ENCODE results near the gene SDCCAG8. TPM values are rescaled to one million over a fixed set of nuclear protein-coding genes. Genes with fewer than 3 reads are reported as not detected.

SDCCAG8 gene
- total RNA-seq, 1 experiment from 2014 or later = 14.0 TPM

GRCh38 chr1:243293941-243294722, 38.3 kb downstream of the SDCCAG8 start:
- ChIA-PET POLR2A (no interaction called here), CTCF (interaction anchor here (0.6 kb wide), 1 partner anchor 28 kb away, joined by 6 read pairs; no protein-coding TSS in a partner anchor)
- no peaks in the 10 kb centered on the region for H3K4me1 ChIP-seq (ENCODE audit: control insufficient read depth, insufficient read depth, low read length)
- no peaks in the 10 kb centered on the region for H3K9me3 ChIP-seq (ENCODE audit: control insufficient read depth, insufficient read depth, low read depth, low read length)
- no peak overlapping the region for H3K4me3 ChIP-seq (ENCODE audit: low read depth in 2 of 2, low read length in 2 of 2)
- H3K27me3 ChIP-seq (ENCODE audit: control insufficient read depth, insufficient read depth, low read length) = no peaks in the 10 kb centered on the region
- BruUV-seq (replicated peaks) = no TSS peak
- no peak overlapping the region for H3K27ac ChIP-seq (ENCODE audit: low read length)
- no peak for TF ChIP-seq TCF7L2 (IDR thresholded peaks at IDR 0.05; ENCODE audit: low read depth, low read length)
- in situ Hi-C loops (cut with HindIII; ENCODE audit: low pct_unique_long_range_greater_than_20kb, low sequenced_read_pairs) = no loop called here
- no peak for ATAC-seq
- no peaks in the 10 kb centered on the region for H3K36me3 ChIP-seq (ENCODE audit: control insufficient read depth, insufficient read depth, low read length)
- intact Hi-C loops (cut with micrococcal nuclease; ENCODE audit: unreplicated experiment) = no loop called here
- DNase-seq (ENCODE audit: low read depth, low spot score) = no peak

DNA sequence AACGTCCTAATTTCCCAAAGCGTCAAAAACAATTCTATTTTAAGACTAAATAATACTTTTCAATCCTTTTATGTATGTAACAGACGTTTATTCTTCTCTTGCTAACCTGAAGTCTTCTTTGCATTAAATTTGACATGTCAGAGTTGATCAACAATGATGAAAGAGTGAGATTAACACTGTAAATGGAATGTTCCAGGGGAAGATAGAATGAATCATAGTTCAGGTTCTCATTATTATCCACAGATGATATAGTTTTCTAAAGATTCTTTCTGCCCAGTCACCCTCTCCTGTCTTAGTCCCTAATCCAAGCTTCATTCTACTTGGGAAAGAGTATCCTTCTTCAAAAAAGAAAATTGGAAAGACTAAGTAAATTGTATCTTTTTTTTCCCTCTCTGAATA, 38.9 kb downstream of the SDCCAG8 start:
- DNase-seq (ENCODE audit: low read depth, low spot score) = no peak
- Histone ChIP-seq H3K9me3 (ENCODE audit: control insufficient read depth, insufficient read depth, low read depth, low read length) (no peaks in the 10 kb centered on the region), H3K27me3 (ENCODE audit: control insufficient read depth, insufficient read depth, low read length) (no peaks in the 10 kb centered on the region), H3K36me3 (ENCODE audit: control insufficient read depth, insufficient read depth, low read length) (no peaks in the 10 kb centered on the region), H3K4me3 (ENCODE audit: low read depth in 2 of 2, low read length in 2 of 2) (no peak overlapping the region), H3K27ac (ENCODE audit: low read length) (no peak overlapping the region), H3K4me1 (ENCODE audit: control insufficient read depth, insufficient read depth, low read length) (no peaks in the 10 kb centered on the region)
- ChIA-PET CTCF (interaction anchor here (0.6 kb wide), 1 partner anchor 29 kb away, joined by 6 read pairs; no protein-coding TSS in a partner anchor), POLR2A (no interaction called here)
- TF ChIP-seq TCF7L2 (IDR thresholded peaks at IDR 0.05; ENCODE audit: low read depth, low read length) (no peak), REST (IDR thresholded peaks at IDR 0.05; ENCODE audit: insufficient read depth in 1 of 2, low read depth in 2 of 2, low read length in 1 of 2) (no peak), POLR2AphosphoS5 (IDR thresholded peaks at IDR 0.05; ENCODE audit: low read depth, low read length) (no peak), SIN3A (IDR thresholded peaks at IDR 0.05; ENCODE audit: borderline replicate concordance, insufficient read depth, low read depth, low read length) (no peak)
- TF ChIP-seq, protein P1, sequence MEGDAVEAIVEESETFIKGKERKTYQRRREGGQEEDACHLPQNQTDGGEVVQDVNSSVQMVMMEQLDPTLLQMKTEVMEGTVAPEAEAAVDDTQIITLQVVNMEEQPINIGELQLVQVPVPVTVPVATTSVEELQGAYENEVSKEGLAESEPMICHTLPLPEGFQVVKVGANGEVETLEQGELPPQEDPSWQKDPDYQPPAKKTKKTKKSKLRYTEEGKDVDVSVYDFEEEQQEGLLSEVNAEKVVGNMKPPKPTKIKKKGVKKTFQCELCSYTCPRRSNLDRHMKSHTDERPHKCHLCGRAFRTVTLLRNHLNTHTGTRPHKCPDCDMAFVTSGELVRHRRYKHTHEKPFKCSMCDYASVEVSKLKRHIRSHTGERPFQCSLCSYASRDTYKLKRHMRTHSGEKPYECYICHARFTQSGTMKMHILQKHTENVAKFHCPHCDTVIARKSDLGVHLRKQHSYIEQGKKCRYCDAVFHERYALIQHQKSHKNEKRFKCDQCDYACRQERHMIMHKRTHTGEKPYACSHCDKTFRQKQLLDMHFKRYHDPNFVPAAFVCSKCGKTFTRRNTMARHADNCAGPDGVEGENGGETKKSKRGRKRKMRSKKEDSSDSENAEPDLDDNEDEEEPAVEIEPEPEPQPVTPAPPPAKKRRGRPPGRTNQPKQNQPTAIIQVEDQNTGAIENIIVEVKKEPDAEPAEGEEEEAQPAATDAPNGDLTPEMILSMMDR (IDR thresholded peaks at IDR 0.05) = no peak
- no TSS peak for BruUV-seq (replicated peaks)
- no peak for ATAC-seq
- in situ Hi-C loops (cut with HindIII; ENCODE audit: low pct_unique_long_range_greater_than_20kb, low sequenced_read_pairs) = no loop called here
- intact Hi-C loops (cut with micrococcal nuclease; ENCODE audit: unreplicated experiment) = no loop called here

DNA sequence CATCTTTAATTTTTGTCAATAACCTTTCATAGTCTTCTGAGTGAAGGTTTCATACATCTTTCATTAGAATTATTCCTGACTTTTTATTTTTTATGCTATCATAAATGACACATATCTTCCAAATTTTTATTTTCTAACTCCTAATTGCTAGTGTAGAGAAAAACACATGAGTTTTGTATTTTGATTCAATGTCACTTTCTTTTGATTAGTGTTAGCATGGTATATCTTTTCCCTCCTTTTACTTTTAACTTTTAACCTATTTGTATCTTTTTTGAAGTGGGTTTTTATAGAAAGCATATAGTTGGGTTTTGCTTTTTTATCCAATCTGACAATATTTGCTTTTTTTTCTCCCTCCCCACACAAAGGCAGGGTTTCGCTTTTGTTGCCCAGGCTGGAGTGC, 43.2 kb downstream of the SDCCAG8 start:
- intact Hi-C loops (cut with micrococcal nuclease; ENCODE audit: unreplicated experiment) = no loop called here

More for the DNA sequence above, 43.2 kb downstream of the SDCCAG8 start:
- ChIA-PET CTCF (no interaction called here), POLR2A (no interaction called here)
- in situ Hi-C loops (cut with HindIII; ENCODE audit: low pct_unique_long_range_greater_than_20kb, low sequenced_read_pairs) = no loop called here
- H3K9me3 ChIP-seq (ENCODE audit: control insufficient read depth, insufficient read depth, low read depth, low read length) = no peaks in the 10 kb centered on the region
- no peaks in the 10 kb centered on the region for H3K36me3 ChIP-seq (ENCODE audit: control insufficient read depth, insufficient read depth, low read length)
- no TSS peak for BruUV-seq (replicated peaks)
- no peak overlapping the region for H3K27ac ChIP-seq (ENCODE audit: low read length)
- no peak overlapping the region for H3K4me3 ChIP-seq (ENCODE audit: low read depth in 2 of 2, low read length in 2 of 2)
- DNase-seq (ENCODE audit: low read depth, low spot score) (no peak), ATAC-seq (no peak)
- H3K4me1 ChIP-seq (ENCODE audit: control insufficient read depth, insufficient read depth, low read length) = no peaks in the 10 kb centered on the region
- TF ChIP-seq, protein P1 (IDR thresholded peaks at IDR 0.05) = no peak
- no peaks in the 10 kb centered on the region for H3K27me3 ChIP-seq (ENCODE audit: control insufficient read depth, insufficient read depth, low read length)
